Body of pancreas (tissue), 4 donors: ENCODE results near the gene OPRL1. TPM values are rescaled to one million over a fixed set of nuclear protein-coding genes. Genes with fewer than 3 reads are reported as not detected.

Experiments
- ATAC-seq: fragments of 150-250 bp; one replicate; pipeline ENCODE4 v1.9.1; 2016
- DNase-seq, 4 donors: peaks; one replicate each; pipeline ENCODE4 v3.0.0-alpha.2; 2019
- H3K27ac ChIP-seq, 4 donors: fragments of 200-600 bp; sonication (generic); 1 replicate in 3 of 4; 2 replicates in 1 of 4; pipeline versions ENCODE4 v1.5.1 to v1.6.1; 2016 to 2019; ENCODE audit warnings: mild to moderate bottlenecking in 1 of 4, mixed read lengths in 1 of 4, moderate library complexity in 1 of 4
- H3K27me3 ChIP-seq, 2 donors: fragments of 200-600 bp; sonication (generic); one replicate each; pipeline ENCODE4 v1.6.0; 2016; ENCODE audit warnings: mild to moderate bottlenecking in 1 of 2
- H3K36me3 ChIP-seq, 2 donors: fragments of 200-600 bp; sonication (generic); replicated peaks in 1 of 2; 2 replicates each; pipeline ENCODE4 v1.5.1; 2016; ENCODE audit warnings: low read depth in 2 of 2; ENCODE audit not compliant: insufficient read depth in 1 of 2
- H3K4me1 ChIP-seq: fragments of 200-600 bp; sonication (generic); one replicate; pipeline ENCODE4 v1.6.0; 2016
- H3K4me3 ChIP-seq, 2 donors: fragments of 200-600 bp; sonication (generic); 1 replicate in 1 of 2; 2 replicates in 1 of 2; pipeline ENCODE4 v1.5.1; 2016 to 2019
- H3K9me3 ChIP-seq, 3 donors: fragments of 200-600 bp; sonication (generic); 1 replicate in 2 of 3; 2 replicates in 1 of 3; pipeline ENCODE4 v1.5.1; 2016
- CTCF ChIP-seq, 7 experiments: fragments of 450-650 bp in 4 of 7; fragments of 200-600 bp in 3 of 7; sonication (generic) in 3 of 7; IDR thresholded peaks; one replicate each; pipeline ENCODE4 v1.5.1; 2016 to 2019; ENCODE audit warnings: antibody characterized with exemption in 7 of 7
- POLR2A ChIP-seq, 3 donors: fragments of 450-650 bp; IDR thresholded peaks; one replicate each; pipeline ENCODE4 v1.6.1; 2016; ENCODE audit warnings: antibody characterized with exemption in 3 of 3, mild to moderate bottlenecking in 2 of 3
- WGBS, 2 donors: methylation state at CpG; one replicate each; pipeline ENCODE4 v1.1.5; 2017; 5-methylcytosine and 5-hydroxymethylcytosine counted together
- intact Hi-C: fragments of 100-400 bp; cut with DNase I; formaldehyde crosslinking; loops from one replicate; pipeline ENCODE4 v1.15.1; 2023
- microRNA-seq, 2 donors: library from miRNA; unstranded; fragments of <30 nt; microRNA quantifications; one replicate each; pipeline ENCODE4, GENCODE V29; 2016; ENCODE audit warnings: borderline number of aligned reads in 2 of 2, borderline replicate concordance in 2 of 2
- small RNA-seq: library from RNA; depleted of rRNA; stranded (forward); fragments of <200 nt; gene quantifications from one replicate; pipeline ENCODE3, GENCODE V24; 2016
- total RNA-seq, 2 donors: library from RNA; depleted of rRNA; stranded (reverse); fragments of >200 nt; gene quantifications; one replicate each; pipeline ENCODE4 v1.1.0, GENCODE V29; 2016

Gene OPRL1
- total RNA-seq, 2 donors from 2014 or later: 1.0 to 2.6 TPM

DNA sequence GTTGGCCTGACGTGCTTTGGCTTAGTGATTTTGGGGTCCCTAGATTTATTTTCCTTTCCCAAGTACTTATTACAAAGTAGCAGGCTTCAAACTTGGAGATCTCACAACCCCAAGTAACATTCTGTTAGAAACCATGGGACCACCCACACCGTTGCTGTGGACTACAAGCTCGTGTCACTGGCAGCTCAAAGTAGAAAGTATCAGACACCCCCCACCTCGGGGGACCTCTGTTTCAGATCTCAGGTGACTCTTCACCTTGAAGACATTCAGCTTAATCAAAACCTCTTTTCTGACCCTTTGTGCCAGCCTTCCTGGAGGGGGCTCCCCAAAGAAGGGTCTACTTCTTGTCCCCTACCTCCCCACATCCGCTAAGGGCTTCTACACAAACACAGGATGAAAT, 68.7 kb downstream of the OPRL1 start:
- no peak overlapping the region for H3K4me3 ChIP-seq
- peaks cover 0 to 10% (median 0%) of the 10 kb centered on the region in 3 donors for H3K9me3 ChIP-seq
- no peak for ATAC-seq
- no peaks in the 10 kb centered on the region for H3K4me1 ChIP-seq
- 66 to 71% methylated on average over 5 of the region's 5 CpGs for WGBS, 2 donors
- H3K27me3 ChIP-seq: no peaks in the 10 kb centered on the region
- no peak for DNase-seq
- no peak overlapping the region for H3K27ac ChIP-seq
- TF ChIP-seq CTCF (IDR thresholded peaks at IDR 0.05) (no peak), POLR2A (IDR thresholded peaks at IDR 0.05) (no peak)
- no peaks in the 10 kb centered on the region for H3K36me3 ChIP-seq
- intact Hi-C loops: no loop called here

DNA sequence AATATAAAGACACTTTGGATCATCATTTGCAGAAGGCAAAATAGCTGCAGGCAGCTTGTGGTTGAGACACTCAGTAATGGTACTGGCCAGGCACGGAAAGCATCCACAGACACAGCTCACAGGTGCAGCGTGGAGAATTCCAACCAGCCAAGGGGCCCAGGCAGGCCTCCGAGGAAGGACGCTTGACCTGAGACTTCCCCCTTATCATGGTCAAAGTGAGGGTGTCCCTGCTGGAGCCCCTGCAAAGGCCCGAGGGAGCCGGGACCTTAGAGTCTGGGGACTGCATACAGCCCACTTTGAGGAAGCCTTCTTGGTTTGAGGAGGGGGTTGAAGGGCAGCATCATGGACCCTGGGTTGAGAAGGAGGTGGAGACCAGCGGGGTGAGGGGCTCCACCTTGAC, 69.3 kb downstream of the OPRL1 start:
- no peaks in the 10 kb centered on the region for H3K4me1 ChIP-seq
- WGBS, 2 donors: 67 to 89% methylated on average over 6 to 7 of the region's 7 CpGs
- TF ChIP-seq CTCF (IDR thresholded peaks at IDR 0.05) (no peak), POLR2A (IDR thresholded peaks at IDR 0.05) (no peak)
- H3K36me3 ChIP-seq: no peaks in the 10 kb centered on the region
- intact Hi-C loops: no loop called here
- H3K27ac ChIP-seq: no peak overlapping the region
- H3K27me3 ChIP-seq: no peaks in the 10 kb centered on the region
- no peak for ATAC-seq
- no peak overlapping the region for H3K4me3 ChIP-seq
- DNase-seq: no peak
- peaks cover 0 to 10% (median 0%) of the 10 kb centered on the region in 3 donors for H3K9me3 ChIP-seq

DNA sequence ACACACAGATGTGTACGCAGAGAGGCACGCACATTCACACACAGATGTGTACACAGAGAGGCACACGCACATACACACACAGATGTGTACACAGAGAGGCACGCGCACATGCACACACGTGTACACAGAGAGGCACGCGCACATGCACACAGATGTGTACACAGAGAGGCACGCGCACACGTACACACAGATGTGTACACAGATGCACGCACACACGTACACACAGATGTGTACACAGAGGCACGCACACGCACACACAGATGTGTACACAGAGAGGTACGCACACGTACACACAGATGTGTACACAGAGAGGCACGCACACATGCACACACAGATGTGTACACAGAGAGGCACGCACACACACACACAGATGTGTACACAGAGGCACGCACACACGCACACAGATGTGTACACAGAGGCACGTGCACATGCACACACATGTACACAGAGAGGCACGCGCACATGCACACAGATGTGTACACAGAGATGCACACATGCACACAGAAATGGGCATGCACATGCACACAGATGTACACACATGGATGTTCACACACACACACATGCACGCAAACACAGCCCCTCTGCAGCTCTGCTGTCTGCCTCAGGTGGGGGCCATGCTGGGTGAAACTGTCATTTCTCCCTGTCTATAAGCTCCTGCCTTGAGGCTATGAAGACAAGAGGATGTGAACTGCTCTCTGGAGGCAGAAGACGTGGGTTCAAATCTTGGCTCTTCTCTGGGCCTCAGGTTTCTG, 70.1 kb downstream of the OPRL1 start:
- DNase-seq: no peak
- Histone ChIP-seq H3K4me1 (no peaks in the 10 kb centered on the region), H3K4me3 (no peak overlapping the region), H3K27ac (no peak overlapping the region), H3K9me3 (peaks cover 0 to 7% (median 0%) of the 10 kb centered on the region in 3 donors), H3K27me3 (no peaks in the 10 kb centered on the region), H3K36me3 (no peaks in the 10 kb centered on the region)
- 84 to 88% methylated on average over 25 to 26 of the region's 26 CpGs for WGBS, 2 donors
- intact Hi-C loops: no loop called here
- ATAC-seq: no peak
- TF ChIP-seq POLR2A (IDR thresholded peaks at IDR 0.05): no peak
- no peak for TF ChIP-seq CTCF (IDR thresholded peaks at IDR 0.05)

Small RNAs within 50 kb of the gene (microRNA-seq; reads per million reads assigned to microRNA genes)
- 0.93 to 2.7 reads per million in 2 donors for gene MIR6813

Small RNAs within 50 kb of the gene (small RNA-seq; reads per million reads assigned to genes)
- gene AL355803.1 (not detected), gene MIR6813 (not detected)

Other genes with a start within 250 kb of the OPRL1 start
- gene ZBTB46, start 248.8 kb upstream of the OPRL1 start, total RNA-seq: 1 to 10 TPM; 4.3 to 5.4 TPM
- gene ABHD16B, start 218.6 kb upstream of the OPRL1 start, total RNA-seq: not detected
- 10 to 100 TPM; 31.4 to 47.1 TPM for gene TPD52L2, start 214.8 kb upstream of the OPRL1 start, total RNA-seq
- gene DNAJC5, start 185.0 kb upstream of the OPRL1 start, total RNA-seq: 10 to 100 TPM; 32.9 to 44.2 TPM
- 10 to 100 TPM; 21.0 to 26.0 TPM for gene UCKL1, start 123.7 kb upstream of the OPRL1 start, total RNA-seq
- gene ZNF512B, start 110.2 kb upstream of the OPRL1 start, total RNA-seq: 10 to 100 TPM in 1 of 2 donors, 1 to 10 TPM in 1; 8.0 to 12.5 TPM
- gene SAMD10, start 100.4 kb upstream of the OPRL1 start, total RNA-seq: 1 to 10 TPM; 3.6 to 7.6 TPM
- 10 to 100 TPM; 42.3 to 52.1 TPM for gene PRPF6, start 99.0 kb upstream of the OPRL1 start, total RNA-seq
- gene C20orf204, start 43.9 kb upstream of the OPRL1 start, total RNA-seq: 1 to 10 TPM in 1 of 2 donors, under 1 TPM in 1; 0.52 to 3.0 TPM
- gene SOX18, start 30.4 kb upstream of the OPRL1 start, total RNA-seq: 10 to 100 TPM in 1 of 2 donors, 1 to 10 TPM in 1; 6.5 to 17.1 TPM
- gene TCEA2, start 16.9 kb upstream of the OPRL1 start, total RNA-seq: 10 to 100 TPM; 16.6 to 17.5 TPM
- gene RGS19, start 564 bp upstream of the OPRL1 start, total RNA-seq: 10 to 100 TPM in 1 of 2 donors, 1 to 10 TPM in 1; 9.1 to 14.5 TPM
- 1 to 10 TPM in 1 of 2 donors, not detected in 1; 3.9 TPM for gene LKAAEAR1, start 4.3 kb downstream of the OPRL1 start, total RNA-seq
- gene NPBWR2, start 27.5 kb downstream of the OPRL1 start, total RNA-seq: not detected
- under 1 TPM in 1 of 2 donors, not detected in 1; 0.99 TPM for gene MYT1, start 84.4 kb downstream of the OPRL1 start, total RNA-seq
- 10 to 100 TPM; 25.1 to 45.9 TPM for gene PCMTD2, start 175.7 kb downstream of the OPRL1 start, total RNA-seq